B cell (primary cell): ENCODE results near the gene TMEM250. TPM values are rescaled to one million over a fixed set of nuclear protein-coding genes. Genes with fewer than 3 reads are reported as not detected.

Experiments used
- ATAC-seq: fragments of 200-7000 bp; cut with Tn5 transposase; one replicate; pipeline ENCODE4 v1.10.0; 2021; ENCODE audit warnings: low read depth, mild to moderate bottlenecking, moderate number of reproducible peaks, moderate library complexity
- CTCF ChIA-PET: fragments of 350-600 bp; sonication (Branson Sonifier 250); formaldehyde crosslinking; loops from one replicate; lab custom pipeline; 2021; ENCODE audit warnings: antibody characterized with exemption, inconsistent platforms; lab: Charles Lee
- POLR2A ChIA-PET: fragments of 350-600 bp; sonication (Branson Sonifier 250); formaldehyde crosslinking; loops from one replicate; lab custom pipeline; 2021; ENCODE audit warnings: antibody characterized with exemption; lab: Charles Lee
- DNase-seq: peaks from one replicate; pipeline ENCODE4 v3.0.0; 2013
- H2AFZ ChIP-seq: 2 replicates; pipeline ENCODE4 v1.6.1; 2012; ENCODE audit warnings: mild to moderate bottlenecking, low read depth, low read length; ENCODE audit not compliant: insufficient read depth, poor library complexity, severe bottlenecking
- H3K27ac ChIP-seq, 2 donors: 1 replicate in 1 of 2; 2 replicates in 1 of 2; pipeline ENCODE4 v1.5.1; 2012 to 2013; ENCODE audit warnings: low read length in 2 of 2, mild to moderate bottlenecking in 2 of 2, moderate library complexity in 1 of 2
- H3K27me3 ChIP-seq, 4 experiments: fragments of 200-600 bp in 1 of 4; sonication (generic) in 1 of 4; replicated peaks in 1 of 4; 1 replicate in 2 of 4; 2 replicates in 2 of 4; pipeline versions ENCODE4 v1.6.1 to v1.7.0; 2013 to 2016; ENCODE audit warnings: low read length in 3 of 4, mild to moderate bottlenecking in 2 of 4, mixed read lengths in 1 of 4, moderate library complexity in 1 of 4; ENCODE audit not compliant: insufficient read depth in 4 of 4, control insufficient read depth in 3 of 4; ENCODE audit errors: control extremely low read depth in 1 of 4
- H3K36me3 ChIP-seq, 2 experiments: replicated peaks in 1 of 2; 1 replicate in 1 of 2; 2 replicates in 1 of 2; pipeline versions ENCODE4 v1.6.1 to v1.7.1; 2013; ENCODE audit warnings: low read length in 1 of 2; ENCODE audit not compliant: insufficient read depth in 2 of 2, control insufficient read depth in 1 of 2; ENCODE audit errors: control extremely low read depth in 1 of 2, extremely low read depth in 1 of 2
- H3K4me1 ChIP-seq, 2 donors: fragments of 200-600 bp in 1 of 2; sonication (generic) in 1 of 2; 1 replicate in 1 of 2; 2 replicates in 1 of 2; pipeline versions ENCODE4 v1.5.1 to v1.6.1; 2013 to 2017; ENCODE audit warnings: low read length in 2 of 2; ENCODE audit not compliant: control insufficient read depth in 2 of 2, insufficient read depth in 2 of 2
- H3K4me2 ChIP-seq: replicated peaks from 2 replicates; pipeline ENCODE3; 2012; ENCODE audit warnings: mild to moderate bottlenecking, low read depth, low read length; ENCODE audit not compliant: poor library complexity, severe bottlenecking
- H3K4me3 ChIP-seq, 5 experiments: fragments of 200-600 bp in 1 of 5; sonication (generic) in 1 of 5; 1 replicate in 3 of 5; 2 replicates in 2 of 5; pipeline versions ENCODE4 v1.5.1 to v1.7.0; 2011 to 2016; ENCODE audit warnings: low read length in 4 of 5, mild to moderate bottlenecking in 4 of 5, low read depth in 2 of 5, control low read depth in 1 of 5, moderate library complexity in 1 of 5; ENCODE audit not compliant: insufficient read depth in 1 of 5; ENCODE audit errors: control extremely low read depth in 1 of 5, extremely low read depth in 1 of 5
- H3K79me2 ChIP-seq: fragments of 200-600 bp; sonication (generic); one replicate; pipeline ENCODE4 v1.6.0; 2016; ENCODE audit warnings: low read length; ENCODE audit not compliant: control insufficient read depth, insufficient read depth
- H3K9ac ChIP-seq: fragments of 200-600 bp; sonication (generic); 2 replicates; pipeline ENCODE4 v1.6.1; 2017; ENCODE audit warnings: mild to moderate bottlenecking, low read length, moderate library complexity
- H3K9me3 ChIP-seq, 3 donors: one replicate each; pipeline versions ENCODE4 v1.6.1 to v1.7.1; 2013; ENCODE audit warnings: low read length in 2 of 3; ENCODE audit not compliant: control insufficient read depth in 2 of 3, insufficient read depth in 1 of 3; ENCODE audit errors: control extremely low read depth in 1 of 3
- H4K20me1 ChIP-seq: 2 replicates; pipeline ENCODE4 v1.6.0; 2012; ENCODE audit warnings: mild to moderate bottlenecking, low read length; ENCODE audit not compliant: insufficient read depth, control insufficient read depth, poor library complexity, severe bottlenecking
- H3K27ac Mint-ChIP-seq: one replicate; pipeline ENCODE4 v1.8.0; 2021; ENCODE audit warnings: mixed read lengths
- H3K27me3 Mint-ChIP-seq: one replicate; pipeline ENCODE4 v1.8.0; 2021; ENCODE audit warnings: mixed read lengths
- H3K4me1 Mint-ChIP-seq: one replicate; pipeline ENCODE4 v1.8.0; 2021; ENCODE audit warnings: mixed read lengths
- H3K4me3 Mint-ChIP-seq: one replicate; pipeline ENCODE4 v1.8.0; 2021; ENCODE audit warnings: mixed read lengths
- H3K9me3 Mint-ChIP-seq: one replicate; pipeline ENCODE4 v1.8.0; 2022; ENCODE audit warnings: mixed read lengths; ENCODE audit not compliant: insufficient read depth
- EZH2 ChIP-seq: IDR thresholded peaks from 2 replicates; pipeline ENCODE4 v1.6.1; 2012; ENCODE audit warnings: borderline replicate concordance, low read depth, mild to moderate bottlenecking, moderate library complexity, low read length; ENCODE audit not compliant: insufficient read depth, poor library complexity, severe bottlenecking
- WGBS: methylation state at CpG from one replicate; pipeline ENCODE4 v1.1.5; 2013; ENCODE audit warnings: missing lambda C conversion rate; ENCODE audit not compliant: insufficient coverage; 5-methylcytosine and 5-hydroxymethylcytosine counted together
- intact Hi-C: fragments of 100-400 bp; cut with micrococcal nuclease; formaldehyde crosslinking; loops from one replicate; pipeline ENCODE4 v1.10.0; 2022
- polyA plus RNA-seq: library from polyadenylated mRNA; depleted of rRNA; stranded (reverse); fragments of >200 nt; gene quantifications from 2 replicates; pipeline ENCODE4 v1.2.3, GENCODE V29; 2012
- total RNA-seq, 2 donors: library from RNA; stranded (reverse); fragments of 120-200 nt in 1 of 2; gene quantifications; 1 replicate in 1 of 2; 2 replicates in 1 of 2; pipeline versions ENCODE4 v1.2.3 to v1.2.4, GENCODE V29; 2013 to 2022
- TF ChIP-seq, protein P1 (sequence below): fragments of 200-600 bp; IDR thresholded peaks from one replicate; pipeline ENCODE4 v1.8.0; 2022; ENCODE audit warnings: antibody characterized with exemption, mild to moderate bottlenecking

Gene TMEM250
- total and polyA plus RNA-seq, 2 donors (not counting 1 experiment from before 2014, with no cell fraction given) = 11.1 to 29.6 TPM

DNA sequence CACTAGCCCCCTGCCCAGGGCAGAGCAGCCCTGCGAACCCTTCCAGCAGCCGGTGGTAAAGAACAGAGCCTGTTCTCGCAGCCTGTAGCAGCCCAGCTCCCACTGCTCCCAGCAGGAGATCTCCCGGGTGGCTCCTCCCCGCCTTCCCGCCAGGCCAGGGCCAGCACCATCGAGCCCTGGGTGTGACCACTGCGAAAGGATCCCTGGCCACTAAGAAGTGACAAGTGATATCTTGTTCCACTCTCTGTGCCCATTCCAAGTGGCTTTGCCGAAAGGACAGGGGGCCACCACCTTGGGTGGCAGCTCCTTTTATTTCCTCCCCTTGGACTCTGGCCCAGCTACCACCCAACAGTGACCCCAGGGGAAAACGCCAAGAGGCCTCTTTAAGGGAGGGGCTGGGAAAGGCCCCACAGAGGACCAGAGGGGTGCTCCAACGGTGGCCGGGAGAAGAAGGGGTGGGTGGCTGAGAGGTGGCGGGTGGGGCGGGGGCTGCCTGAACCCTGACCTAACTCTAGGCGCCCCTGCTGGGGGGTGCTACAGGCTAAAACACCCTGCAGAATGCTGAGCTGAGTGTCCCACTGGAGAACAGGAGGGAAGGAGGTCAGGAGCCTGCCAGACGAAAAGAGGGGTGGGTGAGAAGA lies 25.2 kb downstream of the TMEM250 start:
- H3K9me3 Mint-ChIP-seq = no peaks in the 10 kb centered on the region
- Histone ChIP-seq H3K79me2 (no peaks in the 10 kb centered on the region), H3K9me3 (peaks cover 0 to 3% (median 0%) of the 10 kb centered on the region in 3 donors), H3K36me3 (no peaks in the 10 kb centered on the region), H3K4me3 (no peak overlapping the region), H3K4me1 (peaks cover 10 to 16% of the 10 kb centered on the region in 2 donors), H2AFZ (no peak overlapping the region), H3K27ac (no peak overlapping the region), H3K27me3 (peaks cover 0 to 58% (median 14%) of the 10 kb centered on the region in 4 experiments), H3K4me2 (peak overlapping the region; percentile 75), H4K20me1 (no peaks in the 10 kb centered on the region), H3K9ac (no peak overlapping the region)
- H3K4me1 Mint-ChIP-seq = peaks cover 9% of the 10 kb centered on the region
- ATAC-seq (no peak), DNase-seq (no peak)
- TF ChIP-seq EZH2 = no peak
- TF ChIP-seq, protein P1, sequence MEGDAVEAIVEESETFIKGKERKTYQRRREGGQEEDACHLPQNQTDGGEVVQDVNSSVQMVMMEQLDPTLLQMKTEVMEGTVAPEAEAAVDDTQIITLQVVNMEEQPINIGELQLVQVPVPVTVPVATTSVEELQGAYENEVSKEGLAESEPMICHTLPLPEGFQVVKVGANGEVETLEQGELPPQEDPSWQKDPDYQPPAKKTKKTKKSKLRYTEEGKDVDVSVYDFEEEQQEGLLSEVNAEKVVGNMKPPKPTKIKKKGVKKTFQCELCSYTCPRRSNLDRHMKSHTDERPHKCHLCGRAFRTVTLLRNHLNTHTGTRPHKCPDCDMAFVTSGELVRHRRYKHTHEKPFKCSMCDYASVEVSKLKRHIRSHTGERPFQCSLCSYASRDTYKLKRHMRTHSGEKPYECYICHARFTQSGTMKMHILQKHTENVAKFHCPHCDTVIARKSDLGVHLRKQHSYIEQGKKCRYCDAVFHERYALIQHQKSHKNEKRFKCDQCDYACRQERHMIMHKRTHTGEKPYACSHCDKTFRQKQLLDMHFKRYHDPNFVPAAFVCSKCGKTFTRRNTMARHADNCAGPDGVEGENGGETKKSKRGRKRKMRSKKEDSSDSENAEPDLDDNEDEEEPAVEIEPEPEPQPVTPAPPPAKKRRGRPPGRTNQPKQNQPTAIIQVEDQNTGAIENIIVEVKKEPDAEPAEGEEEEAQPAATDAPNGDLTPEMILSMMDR = no peak
- no peak overlapping the region for H3K27ac Mint-ChIP-seq
- CTCF ChIA-PET = interaction anchor here (5.1 kb wide), 1 partner anchor 29 kb away, joined by 21 read pairs; no protein-coding TSS in a partner anchor
- intact Hi-C loops = no loop called here
- H3K4me3 Mint-ChIP-seq = peak overlapping the region; percentile 68
- 90% methylated on average over 14 of the region's 16 CpGs for WGBS
- H3K27me3 Mint-ChIP-seq = peaks cover 23% of the 10 kb centered on the region
- POLR2A ChIA-PET = no interaction called here

DNA sequence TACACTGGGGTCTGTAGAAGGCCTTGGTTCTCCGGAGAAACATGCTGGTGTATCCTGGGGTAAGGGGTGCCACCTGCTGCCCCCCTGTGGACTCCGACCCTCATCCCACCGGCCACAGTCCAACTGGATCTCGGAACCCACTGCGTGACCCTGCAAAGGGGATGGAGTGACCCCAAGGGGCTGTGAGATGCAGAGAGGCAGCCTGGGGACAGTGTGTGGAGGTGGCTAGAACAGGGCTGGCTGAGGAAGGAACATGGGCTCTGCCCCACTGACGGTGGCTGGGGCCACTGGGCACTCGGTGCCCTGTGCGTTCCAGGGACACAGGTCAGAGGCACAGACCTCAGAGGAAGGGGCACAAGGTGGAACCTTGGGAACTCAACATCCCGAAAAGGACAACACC lies 25.9 kb downstream of the TMEM250 start:
- TF ChIP-seq, protein P1 = no peak
- no peak for TF ChIP-seq EZH2
- H3K4me3 Mint-ChIP-seq = peak overlapping the region; percentile 36

More for the DNA sequence above, 25.9 kb downstream of the TMEM250 start:
- Mint-ChIP-seq H3K27me3 (peaks cover 22% of the 10 kb centered on the region), H3K27ac (no peak overlapping the region), H3K4me1 (peaks cover 9% of the 10 kb centered on the region), H3K9me3 (no peaks in the 10 kb centered on the region)
- DNase-seq (no peak), ATAC-seq (no peak)
- Histone ChIP-seq H3K36me3 (no peaks in the 10 kb centered on the region), H3K9me3 (peaks cover 0 to 3% (median 0%) of the 10 kb centered on the region in 3 donors), H3K4me3 (no peak overlapping the region), H3K27me3 (peaks cover 0 to 64% (median 14%) of the 10 kb centered on the region in 4 experiments), H3K4me1 (peaks cover 10 to 16% of the 10 kb centered on the region in 2 donors), H3K9ac (no peak overlapping the region), H3K27ac (no peak overlapping the region), H3K79me2 (no peaks in the 10 kb centered on the region), H4K20me1 (no peaks in the 10 kb centered on the region), H3K4me2 (no peak overlapping the region), H2AFZ (no peak overlapping the region)
- WGBS = 94% methylated on average over 9 of the region's 9 CpGs
- intact Hi-C loops = no loop called here
- ChIA-PET POLR2A (no interaction called here), CTCF (no interaction called here)
